Suppressor macrophage (primary cell): ENCODE data around the gene CDHR3.
"Not testable (repeated sequence)": the region's sequence is repeated elsewhere in the genome, so short reads cannot be mapped to it uniquely, and the experiment has no call there.

Source experiments
- DNase-seq, 4 experiments: peaks; one replicate each; pipeline ENCODE4 v3.0.0-alpha.2; 2020 to 2022
- total RNA-seq, 17 experiments: gene quantifications; one replicate each; lab custom pipeline; 2026; ENCODE audit warnings: mixed read lengths in 6 of 17, inconsistent platforms in 3 of 17; lab: John Stamatoyannopoulos, UW

The CDHR3 gene, protein sequence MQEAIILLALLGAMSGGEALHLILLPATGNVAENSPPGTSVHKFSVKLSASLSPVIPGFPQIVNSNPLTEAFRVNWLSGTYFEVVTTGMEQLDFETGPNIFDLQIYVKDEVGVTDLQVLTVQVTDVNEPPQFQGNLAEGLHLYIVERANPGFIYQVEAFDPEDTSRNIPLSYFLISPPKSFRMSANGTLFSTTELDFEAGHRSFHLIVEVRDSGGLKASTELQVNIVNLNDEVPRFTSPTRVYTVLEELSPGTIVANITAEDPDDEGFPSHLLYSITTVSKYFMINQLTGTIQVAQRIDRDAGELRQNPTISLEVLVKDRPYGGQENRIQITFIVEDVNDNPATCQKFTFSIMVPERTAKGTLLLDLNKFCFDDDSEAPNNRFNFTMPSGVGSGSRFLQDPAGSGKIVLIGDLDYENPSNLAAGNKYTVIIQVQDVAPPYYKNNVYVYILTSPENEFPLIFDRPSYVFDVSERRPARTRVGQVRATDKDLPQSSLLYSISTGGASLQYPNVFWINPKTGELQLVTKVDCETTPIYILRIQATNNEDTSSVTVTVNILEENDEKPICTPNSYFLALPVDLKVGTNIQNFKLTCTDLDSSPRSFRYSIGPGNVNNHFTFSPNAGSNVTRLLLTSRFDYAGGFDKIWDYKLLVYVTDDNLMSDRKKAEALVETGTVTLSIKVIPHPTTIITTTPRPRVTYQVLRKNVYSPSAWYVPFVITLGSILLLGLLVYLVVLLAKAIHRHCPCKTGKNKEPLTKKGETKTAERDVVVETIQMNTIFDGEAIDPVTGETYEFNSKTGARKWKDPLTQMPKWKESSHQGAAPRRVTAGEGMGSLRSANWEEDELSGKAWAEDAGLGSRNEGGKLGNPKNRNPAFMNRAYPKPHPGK
- total RNA-seq = 0 to 3.3 (median 0.19) reads per million in 17 experiments

DNA sequence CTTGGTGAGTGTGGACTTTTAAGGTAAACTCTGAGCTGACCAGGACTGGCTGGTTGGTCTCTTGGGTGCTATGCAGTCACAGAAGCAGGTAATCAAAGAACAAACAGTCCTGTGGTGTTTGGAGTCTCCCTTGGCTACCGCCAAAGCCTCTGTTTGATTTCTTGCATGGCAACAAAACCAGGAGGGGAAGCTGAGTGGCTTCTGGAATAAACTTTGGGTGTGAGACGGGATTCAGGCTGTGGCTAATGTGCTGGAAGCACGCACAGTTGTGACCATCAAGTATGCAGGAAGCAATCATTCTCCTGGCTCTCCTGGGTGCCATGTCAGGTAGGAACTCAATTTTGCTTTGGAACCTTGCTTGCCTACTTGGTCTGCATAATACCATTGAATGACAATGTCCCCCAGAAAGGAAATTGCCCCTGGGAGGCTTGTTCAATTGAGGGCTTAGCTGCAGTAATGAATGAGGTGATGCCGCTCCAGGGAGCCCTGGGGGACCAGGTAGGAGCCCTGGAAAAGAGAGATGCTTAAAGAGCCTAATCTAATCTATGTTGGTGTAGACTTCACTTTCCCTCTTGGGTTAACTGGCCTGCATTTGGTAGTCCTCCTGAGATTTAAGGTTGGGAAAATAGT, at the start of gene CDHR3:
CDHR3 (plus strand) TSS at position 227 of the 630 bp plus-strand sequence; CDS start at position 282, 55 bp downstream.
- DNase-seq = no peak

DNA sequence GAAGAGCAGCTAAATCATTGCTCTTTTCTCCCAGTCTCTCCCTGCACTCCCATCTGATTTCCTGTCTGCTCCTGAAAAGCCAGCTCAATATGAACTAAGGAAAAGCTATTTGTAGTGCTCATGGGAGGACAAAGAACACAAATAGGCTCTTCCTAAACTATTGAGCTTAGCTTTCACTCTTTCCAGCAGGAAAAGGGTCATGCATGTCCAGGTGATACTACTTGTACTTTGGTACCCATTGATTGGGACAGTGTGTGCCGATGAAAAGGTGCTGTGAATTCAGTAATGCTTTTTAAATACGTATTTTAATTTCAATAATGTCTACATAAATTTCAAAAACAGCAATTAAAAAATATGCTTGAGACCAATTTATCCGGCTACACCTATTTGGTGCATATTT, 49.1 kb upstream of the CDHR3 start:
- no peak for DNase-seq

DNA sequence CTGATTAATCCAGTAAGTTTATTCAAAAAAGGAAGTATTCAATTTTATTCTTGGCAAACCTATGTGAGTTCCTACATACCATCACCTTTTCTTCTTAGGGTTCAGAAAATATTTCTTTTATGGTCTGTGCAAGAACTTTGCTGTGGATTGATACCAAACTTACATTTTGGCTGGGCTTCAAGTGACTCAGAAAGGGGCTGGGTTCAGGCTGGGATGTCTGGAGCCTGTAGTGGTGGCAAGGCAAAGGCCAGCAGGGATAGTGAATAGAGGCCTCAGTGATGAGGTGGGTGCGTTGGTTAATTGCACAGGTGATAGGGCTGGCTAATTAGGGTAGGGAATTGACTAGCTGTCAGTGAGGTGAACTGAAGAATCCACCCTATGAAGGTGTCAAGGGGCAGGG, 46.5 kb upstream of the CDHR3 start:
- no peak for DNase-seq

DNA sequence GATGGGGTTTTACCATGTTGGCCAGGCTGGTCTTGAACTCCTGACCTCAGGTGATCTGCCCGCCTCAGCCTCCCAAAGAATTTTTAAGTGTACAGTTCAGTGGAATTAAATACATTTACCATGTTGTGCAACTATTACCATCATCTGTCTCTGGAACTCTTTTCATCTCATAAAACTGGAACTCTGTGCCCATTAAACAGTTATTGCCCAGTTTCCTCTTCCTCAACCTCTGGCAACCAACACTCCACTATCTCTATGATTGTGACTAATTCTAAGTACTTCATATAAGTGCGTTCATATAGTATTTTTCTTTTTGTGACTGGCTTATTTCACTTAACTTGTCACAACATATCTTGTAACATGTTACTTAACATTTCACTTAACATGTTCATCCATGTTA, 45.4 kb upstream of the CDHR3 start:
- no peak for DNase-seq

DNA sequence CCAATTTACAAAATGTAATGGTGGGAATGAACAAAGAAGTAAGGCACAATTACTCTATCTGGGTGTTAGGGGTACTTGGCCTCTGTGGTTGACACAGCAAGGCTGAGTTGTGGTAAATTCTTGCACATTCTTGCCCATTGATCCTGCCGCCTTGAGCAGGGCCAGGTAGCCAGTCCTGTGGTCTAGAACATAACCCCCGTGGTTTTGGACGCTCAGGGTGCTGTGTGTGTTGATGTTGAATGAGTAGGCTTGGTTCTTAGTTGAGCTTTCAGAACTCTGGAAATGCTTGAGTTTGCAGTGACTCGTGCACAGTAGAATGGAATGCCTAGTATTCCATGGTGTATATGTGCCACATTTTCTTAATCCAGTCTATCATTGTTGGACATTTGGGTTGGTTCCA, 42.3 kb upstream of the CDHR3 start:
- no peak for DNase-seq

DNA sequence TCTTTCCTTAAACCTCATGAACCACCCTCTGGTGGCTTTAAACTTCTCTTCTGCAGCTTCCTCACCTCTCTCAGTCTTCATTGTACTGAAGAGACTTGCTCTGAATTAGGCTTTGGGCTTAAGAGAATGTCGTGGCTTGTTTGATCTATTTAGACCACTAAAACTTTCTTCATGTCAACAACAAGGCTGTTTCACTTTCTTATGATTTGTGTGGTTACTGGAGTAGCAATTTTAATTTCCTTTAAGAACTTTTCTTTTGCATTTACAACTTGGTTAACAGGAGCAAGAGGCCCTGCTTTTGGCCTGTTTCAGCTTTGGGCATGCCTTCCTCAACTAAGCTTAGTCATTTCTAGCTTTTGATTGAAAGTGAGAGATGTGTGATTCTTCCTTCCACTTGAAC, 38.1 kb upstream of the CDHR3 start:
- DNase-seq = no peak

DNA sequence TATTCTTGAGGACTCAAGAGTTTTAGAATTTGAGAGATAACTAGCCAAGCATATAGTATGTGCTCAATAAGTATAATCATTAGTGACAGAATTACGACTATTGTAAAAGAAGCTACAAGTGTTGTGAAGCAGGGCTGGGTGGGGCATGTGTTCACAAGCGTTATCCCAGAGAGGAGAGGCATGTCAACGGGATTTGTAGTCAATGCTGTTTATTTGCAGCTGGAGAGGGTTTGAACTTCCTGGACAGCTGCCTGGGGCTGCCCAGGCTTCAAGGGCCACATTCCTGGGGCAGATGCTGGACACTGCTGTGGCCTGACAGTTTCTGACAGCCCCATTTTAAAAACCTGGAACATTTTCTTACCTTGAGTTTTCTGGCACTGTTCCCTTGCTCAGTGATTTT, 36.9 kb upstream of the CDHR3 start:
- DNase-seq = no peak

DNA sequence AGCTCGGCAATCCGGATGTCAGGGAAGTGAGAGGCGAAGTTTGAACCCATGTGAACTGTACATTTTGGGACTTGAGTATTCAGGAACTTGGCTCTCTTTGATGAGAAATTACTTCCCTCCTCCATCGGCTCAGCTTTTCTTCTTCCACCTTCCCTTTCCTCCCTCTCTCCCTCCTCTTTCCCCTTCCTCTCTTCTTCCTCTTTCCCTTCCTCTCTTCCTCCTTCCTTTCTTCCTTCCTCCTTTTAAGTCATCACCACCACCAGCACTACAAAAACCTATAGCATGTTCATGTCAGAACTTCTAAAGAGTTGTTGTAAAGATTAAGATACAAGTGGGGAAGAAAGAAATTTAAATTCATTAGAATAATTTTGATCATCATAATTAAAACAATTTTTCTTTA, 31.9 kb upstream of the CDHR3 start:
- no peak for DNase-seq

DNA sequence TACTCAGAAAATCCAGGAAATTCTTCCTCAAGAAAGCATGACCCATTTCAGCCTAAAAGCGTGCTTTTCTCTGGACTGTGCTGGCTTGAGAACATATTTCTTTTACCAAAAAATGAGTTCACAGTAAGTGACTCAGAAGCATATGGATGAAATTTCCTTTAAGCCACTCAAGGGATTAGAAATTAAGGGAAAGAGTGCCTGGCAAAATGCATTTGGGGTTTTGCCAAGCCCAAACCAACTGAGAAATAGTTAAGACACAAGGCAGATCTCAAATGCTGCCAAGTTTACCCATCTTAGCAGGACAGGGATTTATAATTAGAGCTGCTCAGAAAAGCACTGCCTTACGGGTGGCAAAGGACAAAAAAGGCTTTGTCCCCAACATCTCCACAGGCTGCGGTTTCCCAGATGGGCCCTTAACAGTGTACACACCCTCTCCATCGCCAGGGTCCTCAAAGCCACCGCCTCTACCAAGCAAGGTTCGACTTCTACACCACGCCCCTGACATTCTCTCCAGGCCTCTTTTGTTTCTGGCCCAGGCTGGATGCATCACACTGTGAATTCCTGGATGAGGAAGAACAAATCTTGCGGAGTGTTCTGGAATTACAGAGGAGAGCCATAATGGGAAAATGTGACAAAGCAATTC, 30.1 kb upstream of the CDHR3 start:
- DNase-seq = no peak

DNA sequence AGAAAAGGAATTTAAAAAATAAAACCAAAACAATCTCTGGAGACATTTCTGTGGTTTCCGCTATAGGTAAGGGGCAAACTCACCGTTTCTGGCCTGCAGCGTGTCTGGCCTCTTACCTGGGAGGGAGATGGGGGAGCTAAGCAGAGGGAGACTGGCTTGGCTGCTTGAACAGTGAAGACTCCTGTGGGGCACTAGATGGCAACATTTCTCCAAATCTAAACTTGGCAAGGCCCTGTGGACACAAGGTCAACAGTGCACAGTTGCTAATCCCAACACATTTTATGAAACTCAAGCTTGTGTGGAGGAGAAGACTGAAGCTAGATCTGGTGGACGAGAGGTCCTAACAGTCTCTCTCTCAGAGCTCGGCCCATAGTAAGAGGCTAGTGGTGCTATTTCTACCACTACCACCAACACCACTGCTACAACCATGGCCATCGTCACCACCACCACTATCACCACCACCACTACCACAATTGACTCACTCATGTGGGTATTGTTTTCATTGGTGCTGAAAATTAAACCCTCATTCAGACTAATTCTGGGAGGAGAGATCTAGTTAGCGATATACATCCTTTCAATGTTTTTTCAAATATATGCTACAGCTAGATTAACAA, 28.4 kb upstream of the CDHR3 start:
- peak in 1 of 4 experiments; percentile 38 for DNase-seq

DNA sequence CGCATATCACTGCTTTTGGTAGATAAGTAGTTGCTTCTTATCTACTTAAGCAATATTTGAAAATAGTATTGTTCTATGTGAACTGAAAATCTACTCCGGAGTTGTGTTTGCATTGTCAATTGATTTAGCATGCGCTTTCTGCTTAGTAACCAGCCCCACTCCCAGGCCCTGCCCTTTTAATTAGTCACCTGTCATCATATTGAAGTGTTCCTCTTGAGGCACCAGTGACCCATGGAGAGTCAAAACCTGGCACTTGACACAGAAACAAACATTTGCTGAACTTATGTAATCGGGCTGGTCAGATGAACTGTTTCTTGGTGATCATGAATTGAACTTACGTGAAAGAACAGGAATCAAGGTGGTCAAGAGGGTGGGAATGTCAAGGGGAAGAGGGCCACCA, 27.8 kb upstream of the CDHR3 start:
- no peak for DNase-seq

DNA sequence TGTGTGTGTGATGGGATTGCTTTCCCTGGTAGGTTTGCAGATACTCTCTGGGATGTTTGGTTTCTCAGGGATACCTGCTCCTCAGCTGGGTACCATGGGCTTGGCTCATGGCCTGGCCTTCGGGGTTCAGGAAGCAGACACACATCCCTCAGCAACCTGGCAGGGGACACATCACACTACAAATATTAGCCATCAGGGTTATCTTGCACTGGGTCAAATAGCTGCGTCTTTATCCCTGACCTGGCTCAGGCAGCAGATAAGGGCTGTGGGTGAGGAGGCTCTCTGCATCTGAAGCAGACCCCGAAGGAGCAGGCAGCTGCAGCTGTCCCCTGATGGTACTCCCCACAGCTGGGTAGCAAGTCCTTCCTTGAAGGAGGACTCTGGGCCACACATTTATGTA, 25.7 kb upstream of the CDHR3 start:
- no peak for DNase-seq

DNA sequence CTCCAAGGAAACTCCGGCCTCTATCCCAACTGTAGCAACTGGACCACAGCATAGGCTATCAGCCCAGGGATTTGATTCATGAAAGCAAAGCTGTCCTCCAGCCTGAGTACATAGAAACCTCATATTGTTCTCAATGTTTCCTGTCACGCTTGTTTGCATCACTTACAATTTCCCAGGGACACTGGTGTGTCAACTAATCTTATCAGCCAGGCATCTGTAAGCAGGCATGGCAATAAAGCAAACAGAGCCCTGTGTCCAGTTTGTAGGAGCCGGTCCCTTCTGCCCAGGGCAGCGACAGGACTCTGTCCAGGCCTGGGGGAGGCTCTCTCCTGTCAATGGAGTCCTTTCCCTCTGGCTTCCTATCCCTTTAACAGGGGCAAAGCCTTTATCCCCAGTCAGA, 23.0 kb upstream of the CDHR3 start:
- DNase-seq = no peak

DNA sequence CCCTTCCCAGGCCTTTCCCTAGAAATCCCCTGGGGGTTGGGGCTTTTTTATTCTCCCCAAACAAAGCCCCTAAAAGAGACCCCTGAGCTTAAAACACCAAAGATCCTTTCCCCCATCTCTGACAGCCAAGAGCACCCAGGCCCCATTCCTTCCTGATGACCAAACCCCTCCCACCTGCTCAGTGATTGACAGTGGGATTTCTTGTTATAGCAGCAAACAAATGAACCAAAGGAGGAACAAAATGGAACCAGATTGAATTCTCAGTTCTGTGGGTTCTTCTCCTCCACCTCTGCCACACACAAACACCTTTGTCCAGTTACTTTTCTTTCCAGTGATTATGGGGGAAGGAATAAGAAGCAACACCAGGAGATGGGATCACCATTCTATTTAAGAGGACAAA, 21.5 kb upstream of the CDHR3 start:
- no peak for DNase-seq

DNA sequence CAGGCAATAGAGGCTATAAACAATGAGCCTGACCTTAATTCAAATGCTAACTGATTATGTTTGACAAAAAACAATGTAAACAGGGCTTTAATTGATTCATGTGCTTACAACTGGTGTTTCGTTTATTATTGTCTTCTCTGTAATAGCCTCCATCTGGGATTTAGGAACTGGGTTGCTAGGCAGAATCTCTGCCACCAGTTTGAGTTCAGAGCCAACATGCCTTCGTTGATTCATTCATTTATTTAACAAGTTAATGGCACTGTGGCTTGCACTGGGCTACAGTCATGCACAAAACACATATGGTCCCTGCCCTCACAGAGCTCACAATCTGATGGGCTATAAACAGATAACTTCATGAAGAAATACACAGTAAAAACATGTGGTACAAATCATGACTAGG, 19.6 kb upstream of the CDHR3 start:
- no peak for DNase-seq

DNA sequence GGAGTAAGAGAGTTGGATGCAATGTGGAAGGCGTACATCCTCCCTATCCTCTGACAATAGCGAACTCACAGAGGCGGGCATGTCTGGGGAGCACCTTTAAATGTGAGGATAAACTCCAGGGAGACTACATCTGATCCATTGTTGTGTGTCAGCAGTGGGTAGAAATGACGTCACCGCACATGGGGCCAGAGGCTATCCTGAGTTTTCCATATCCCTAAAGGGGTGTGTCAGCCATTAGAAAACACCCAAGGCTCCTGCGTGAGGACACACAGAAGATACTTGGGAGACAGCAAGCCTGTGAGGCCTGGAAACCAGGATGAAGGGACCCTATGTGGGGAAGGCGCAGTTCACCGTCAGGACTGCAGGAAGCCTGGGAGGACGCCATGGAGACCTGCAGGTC, 17.2 kb upstream of the CDHR3 start:
- no peak for DNase-seq

DNA sequence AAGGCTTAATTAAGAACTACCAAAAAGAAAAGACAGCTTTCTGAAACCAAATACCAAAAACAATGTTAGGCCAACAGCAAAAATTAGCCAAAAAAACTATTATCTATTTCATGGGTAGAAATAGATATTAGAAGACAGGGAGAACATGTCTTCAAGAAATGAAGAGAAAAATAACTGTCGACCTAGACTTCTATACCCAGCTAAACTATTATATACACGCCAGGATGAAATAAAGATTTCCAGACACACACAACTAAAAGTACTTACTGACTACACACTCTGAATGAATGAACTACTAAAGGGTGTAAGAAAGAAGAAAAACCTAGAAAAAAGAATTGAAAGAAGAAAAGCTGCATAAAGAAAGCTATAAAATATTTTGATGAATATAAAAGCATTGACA, 11.5 kb upstream of the CDHR3 start:
- DNase-seq = no peak

DNA sequence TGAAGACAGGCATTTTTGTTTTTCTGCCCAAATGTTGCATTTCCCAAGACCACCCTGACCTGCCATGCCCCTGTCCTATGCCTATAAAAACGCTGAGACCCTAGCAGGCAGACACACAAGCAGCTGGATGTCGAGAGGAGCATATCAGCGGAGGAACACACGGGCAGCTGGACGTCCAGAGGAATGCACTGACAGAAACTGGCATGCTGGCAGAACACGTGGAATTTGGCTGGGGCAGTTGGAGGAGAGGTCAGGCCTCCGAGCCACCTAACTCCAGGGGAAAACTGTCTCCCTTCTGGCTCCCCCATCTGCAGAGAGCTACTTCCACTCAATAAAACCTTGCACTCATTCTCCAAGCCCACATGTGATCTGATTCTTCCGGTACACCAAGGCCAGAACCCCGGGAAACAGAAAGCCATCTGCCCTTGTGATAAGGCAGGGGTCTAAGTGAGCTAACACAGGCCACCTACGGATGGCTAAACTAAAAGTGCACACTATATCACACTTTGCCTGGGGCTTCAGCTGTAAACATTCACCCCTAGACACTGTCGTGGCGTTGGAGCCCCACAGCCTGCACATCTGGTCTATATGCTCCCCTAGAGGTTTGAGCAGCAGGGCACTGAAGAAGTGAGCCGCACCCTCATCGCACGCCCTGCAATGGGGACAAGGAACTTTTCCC, 10.0 kb upstream of the CDHR3 start:
- no peak for DNase-seq

DNA sequence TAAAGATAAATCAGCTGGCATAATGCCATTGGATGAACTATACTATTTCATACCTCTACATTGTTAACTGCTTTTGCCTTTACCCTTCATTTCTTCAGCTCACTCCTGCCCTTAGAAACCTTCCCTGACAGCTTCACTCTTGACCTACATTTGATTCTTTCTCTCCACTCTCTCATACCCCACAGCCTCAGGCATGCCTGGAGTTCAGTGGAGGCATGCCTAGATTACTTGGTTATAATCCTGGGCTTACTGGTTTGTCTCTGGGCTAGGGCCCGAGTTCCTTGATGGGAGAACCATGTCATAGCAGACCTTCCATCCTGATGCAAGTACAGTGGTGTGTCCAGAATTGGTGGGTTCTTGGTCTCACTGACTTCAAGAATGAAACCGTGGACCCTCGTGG, 8.4 kb upstream of the CDHR3 start:
- DNase-seq = no peak

DNA sequence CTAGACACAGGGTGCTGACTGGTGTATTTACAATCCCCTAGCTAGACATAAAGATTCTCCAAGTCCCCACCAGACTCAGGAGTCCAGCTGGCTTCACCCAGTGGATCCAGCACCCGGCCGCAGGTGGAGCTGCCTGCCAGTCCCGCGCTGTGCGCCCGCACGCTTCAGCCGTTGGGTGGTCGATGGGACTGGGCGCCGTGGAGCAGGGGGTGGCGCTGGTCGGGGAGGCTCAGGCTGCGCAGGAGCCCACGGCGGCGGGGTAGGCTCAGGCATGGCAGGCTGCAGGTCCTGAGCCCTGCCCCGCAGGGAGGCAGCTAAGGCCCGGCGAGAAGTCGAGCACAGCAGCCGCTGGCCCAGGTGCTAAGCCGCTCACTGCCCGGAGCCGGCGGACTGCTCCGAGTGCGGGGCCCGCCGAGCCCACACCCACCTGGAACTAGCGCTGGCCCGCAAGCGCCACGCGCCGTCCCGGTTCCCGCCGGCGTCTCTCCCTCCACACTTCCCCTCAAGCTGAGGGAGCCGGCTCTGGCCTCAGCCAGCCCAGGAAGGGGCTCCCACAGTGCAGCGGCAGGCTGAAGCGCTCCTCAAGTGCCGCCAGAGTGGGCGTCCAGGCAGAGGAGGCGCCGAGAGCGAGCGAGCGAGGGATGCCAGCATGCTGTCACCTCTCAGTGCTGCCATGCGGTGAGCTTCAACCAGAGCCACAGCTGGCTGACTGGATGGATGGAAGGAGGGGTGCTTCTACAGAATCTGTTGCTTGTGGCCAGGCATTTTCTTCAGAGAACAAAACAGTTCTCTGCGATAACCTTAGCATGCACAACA, 7.2 kb upstream of the CDHR3 start:
- DNase-seq = not testable (repeated sequence)

DNA sequence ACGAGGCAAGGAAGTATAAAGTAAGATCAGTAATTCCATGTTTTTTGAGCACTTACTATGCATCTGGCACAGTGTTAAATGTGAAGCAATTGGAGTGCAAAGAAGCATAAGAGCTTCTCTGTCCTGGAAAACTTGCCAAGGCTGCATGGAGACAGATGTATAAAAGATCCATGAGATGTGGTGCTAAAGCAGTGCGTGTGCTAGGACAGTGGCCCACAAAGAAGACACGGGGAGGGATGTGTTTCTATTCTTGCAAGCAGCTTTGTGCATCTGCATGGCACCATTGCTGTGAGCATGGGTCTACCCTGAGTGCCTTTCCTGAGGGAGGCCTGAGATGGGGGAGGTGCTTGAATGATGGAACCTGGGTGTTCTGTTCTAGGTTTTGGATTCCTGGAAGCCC, 5.1 kb upstream of the CDHR3 start:
- no peak for DNase-seq
